Epidermal melanocyte (primary cell): ENCODE measurements around the gene INTS11.

Source experiments
- DNase-seq: peaks from one replicate; pipeline ENCODE4 v3.0.0; 2011; ENCODE audit warnings: low spot score; ENCODE audit not compliant: insufficient read length

The INTS11 gene

GRCh38 chr1:1285102-1285571 lies 39.3 kb downstream of the INTS11 start:
- no peak for DNase-seq

GRCh38 chr1:1284221-1285101 lies 40.0 kb downstream of the INTS11 start:
- DNase-seq = no peak

GRCh38 chr1:1283821-1284220 lies 40.6 kb downstream of the INTS11 start:
- DNase-seq = peak; percentile 57

- DNase-seq = no peak
Observed at GRCh38 chr1:1282998-1283397, 41.5 kb downstream of the INTS11 start.

- DNase-seq = no peak
Observed at GRCh38 chr1:1281533-1282321, 42.7 kb downstream of the INTS11 start.

GRCh38 chr1:1280782-1281481 lies 43.5 kb downstream of the INTS11 start:
- no peak for DNase-seq

GRCh38 chr1:1279028-1279427 lies 45.4 kb downstream of the INTS11 start:
- no peak for DNase-seq

- DNase-seq = no peak
Observed at GRCh38 chr1:1278620-1279019, 45.8 kb downstream of the INTS11 start.

GRCh38 chr1:1275836-1276235 lies 48.6 kb downstream of the INTS11 start:
- no peak for DNase-seq

GRCh38 chr1:1274931-1275431 lies 49.5 kb downstream of the INTS11 start:
- no peak for DNase-seq

- no peak for DNase-seq
Observed at GRCh38 chr1:1274299-1274930, 50.0 kb downstream of the INTS11 start.

GRCh38 chr1:1273512-1274298 lies 50.8 kb downstream of the INTS11 start, which contains the start of gene UBE2J2:
TSS of gene UBE2J2 (minus strand) at chr1:1273854. CDS start at chr1:1267992, 5,862 bp downstream.
- DNase-seq = peak; percentile 97

GRCh38 chr1:1273209-1273511 lies 51.3 kb downstream of the INTS11 start:
- DNase-seq = no peak

GRCh38 chr1:1272341-1273208 lies 51.9 kb downstream of the INTS11 start:
- DNase-seq = no peak

- no peak for DNase-seq
Observed at GRCh38 chr1:1270813-1271212, 53.6 kb downstream of the INTS11 start.

GRCh38 chr1:1268284-1268682 lies 56.2 kb downstream of the INTS11 start:
- DNase-seq = no peak

- no peak for DNase-seq
Observed at GRCh38 chr1:1267488-1268283, 56.8 kb downstream of the INTS11 start.

GRCh38 chr1:1264868-1265272 lies 59.6 kb downstream of the INTS11 start:
- DNase-seq = peak; percentile 81

- no peak for DNase-seq
Observed at GRCh38 chr1:1264026-1264425, 60.4 kb downstream of the INTS11 start.
